GM12878 (cell line): Measurements from ENCODE around the gene LIN37. TPM values are rescaled to one million over a fixed set of nuclear protein-coding genes. Genes with fewer than 3 reads are reported as not detected.

ENCODE experiments used
- BCL11A ChIP-seq: IDR thresholded peaks from 2 replicates; pipeline ENCODE4 v1.6.1; 2011; ENCODE audit warnings: low read depth, low read length
- GATAD2B ChIP-seq: fragments of 450-650 bp; conservative IDR thresholded peaks from 2 replicates; pipeline ENCODE4 v1.6.1; 2017; ENCODE audit warnings: low read depth, mild to moderate bottlenecking, moderate library complexity
- RAD21 ChIP-seq: IDR thresholded peaks from 2 replicates; pipeline ENCODE4 v1.6.1; 2011; ENCODE audit warnings: mild to moderate bottlenecking, low read depth, low read length, moderate library complexity; ENCODE audit not compliant: insufficient read depth
- SMARCA5 ChIP-seq: fragments of 450-650 bp; IDR thresholded peaks from 2 replicates; pipeline ENCODE4 v1.6.1; 2017; ENCODE audit warnings: mild to moderate bottlenecking
- ZBTB11 ChIP-seq: fragments of 450-650 bp; formaldehyde crosslinking; IDR thresholded peaks from 2 replicates; pipeline ENCODE4 v1.5.0; 2022; ENCODE audit warnings: mild to moderate bottlenecking, missing genetic modification characterization
- ZNF274 ChIP-seq: IDR thresholded peaks from one replicate; pipeline ENCODE4 v1.8.0; 2011; ENCODE audit not compliant: insufficient read length, insufficient read depth
- polyA plus RNA-seq, 11 experiments: library from polyadenylated mRNA; depleted of rRNA in 4 of 11; unstranded in 6 of 11; stranded (reverse) in 5 of 11; fragments of >200 nt; fragmentation: Nextera tagmentation in 4 of 11; fragmentation: Illumina TruSeq in 1 of 11; extraction: Ambion mirVana in 4 of 11; extraction: Trizol in 1 of 11; gene quantifications; 1 replicate in 1 of 11; 2 replicates in 10 of 11; pipeline versions ENCODE4 v1.2.1 to v1.2.3, GENCODE V29; 2011 to 2016; ENCODE audit warnings: inconsistent platforms in 2 of 11, missing spikeins in 2 of 11, low read depth in 1 of 11
- total RNA-seq, 4 experiments: library from RNA; depleted of rRNA in 3 of 4; stranded (reverse); fragments of >200 nt in 3 of 4; fragmentation: Illumina TruSeq in 1 of 4; extraction: Trizol in 1 of 4; gene quantifications; 2 replicates each; pipeline versions ENCODE4 v1.2.1 to v1.2.3, GENCODE V29; 2013 to 2021

Gene LIN37
- total and polyA plus RNA-seq, 10 of the 15 experiments (the other 5 are each of a cell fraction or from before 2014, with no cell fraction given), result 0.69 to 11.9 (median 7.6) TPM

- TF ChIP-seq ZBTB11 (CRISPR knock-in tag), result no peak
- no peak for TF ChIP-seq BCL11A
- no peak for TF ChIP-seq ZNF274
- no peak for TF ChIP-seq GATAD2B
- TF ChIP-seq SMARCA5, result no peak
- TF ChIP-seq RAD21, result no peak
Observed at GRCh38 chr19:35801828-35802227, 53.5 kb downstream of the LIN37 start (continued).

Other genes with a start within 250 kb of the LIN37 start
Only the 7 nearest of the 28 such genes appear.
- 5.3 and 7.8 TPM in 2 replicates for gene KMT2B, start 30.6 kb upstream of the LIN37 start, total RNA-seq (2014; rRNA removed)
- gene KMT2B, start 30.6 kb upstream of the LIN37 start, total RNA-seq (2014; rRNA removed; fragmentation: Illumina TruSeq; extraction: Trizol), result 3.8 and 3.9 TPM in 2 replicates
- gene KMT2B, start 30.6 kb upstream of the LIN37 start, total RNA-seq (2021), result 35.3 and 35.6 TPM in 2 replicates
- gene KMT2B, start 30.6 kb upstream of the LIN37 start, polyA plus RNA-seq (2011; rRNA removed), result 6.8 and 14.9 TPM in 2 replicates
- gene KMT2B, start 30.6 kb upstream of the LIN37 start, polyA plus RNA-seq (2014; fragmentation: Illumina TruSeq; extraction: Trizol), result 7.6 and 14.7 TPM in 2 replicates
- gene KMT2B, start 30.6 kb upstream of the LIN37 start, polyA plus RNA-seq (2014; fragmentation: Nextera tagmentation; extraction: Ambion mirVana), result under 1 TPM; 0.71 to 0.91 TPM
- gene KMT2B, start 30.6 kb upstream of the LIN37 start, polyA plus RNA-seq (2014; rRNA removed), result 21.9 and 23.0 TPM in 2 replicates
- gene KMT2B, start 30.6 kb upstream of the LIN37 start, polyA plus RNA-seq (2016; fragmentation: Nextera tagmentation; extraction: Ambion mirVana), result 1 to 10 TPM; 4.0 to 4.1 TPM
- 27.2 and 28.7 TPM in 2 replicates for gene IGFLR1, start 6.1 kb upstream of the LIN37 start, total RNA-seq (2014; rRNA removed)
- gene IGFLR1, start 6.1 kb upstream of the LIN37 start, total RNA-seq (2014; rRNA removed; fragmentation: Illumina TruSeq; extraction: Trizol), result 8.3 and 9.1 TPM in 2 replicates
- gene IGFLR1, start 6.1 kb upstream of the LIN37 start, total RNA-seq (2021), result 35.3 and 41.7 TPM in 2 replicates
- 10.1 and 22.4 TPM in 2 replicates for gene IGFLR1, start 6.1 kb upstream of the LIN37 start, polyA plus RNA-seq (2011; rRNA removed)
- 5.9 and 8.7 TPM in 2 replicates for gene IGFLR1, start 6.1 kb upstream of the LIN37 start, polyA plus RNA-seq (2014; fragmentation: Illumina TruSeq; extraction: Trizol)
- 10 to 100 TPM in 1 of 2 experiments, 1 to 10 TPM in 1; 2.5 to 11.9 TPM for gene IGFLR1, start 6.1 kb upstream of the LIN37 start, polyA plus RNA-seq (2014; fragmentation: Nextera tagmentation; extraction: Ambion mirVana)
- 39.9 and 47.9 TPM in 2 replicates for gene IGFLR1, start 6.1 kb upstream of the LIN37 start, polyA plus RNA-seq (2014; rRNA removed)
- gene IGFLR1, start 6.1 kb upstream of the LIN37 start, polyA plus RNA-seq (2016; fragmentation: Nextera tagmentation; extraction: Ambion mirVana), result 10 to 100 TPM; 36.4 to 36.8 TPM
- gene U2AF1L4, start 3.2 kb upstream of the LIN37 start, total RNA-seq (2014; rRNA removed), result 9.4 and 14.0 TPM in 2 replicates
- 7.9 and 9.3 TPM in 2 replicates for gene U2AF1L4, start 3.2 kb upstream of the LIN37 start, total RNA-seq (2014; rRNA removed; fragmentation: Illumina TruSeq; extraction: Trizol)
- 13.0 and 16.4 TPM in 2 replicates for gene U2AF1L4, start 3.2 kb upstream of the LIN37 start, total RNA-seq (2021)
- gene U2AF1L4, start 3.2 kb upstream of the LIN37 start, polyA plus RNA-seq (2011; rRNA removed), result 11.8 and 16.2 TPM in 2 replicates
- 9.6 and 13.4 TPM in 2 replicates for gene U2AF1L4, start 3.2 kb upstream of the LIN37 start, polyA plus RNA-seq (2014; fragmentation: Illumina TruSeq; extraction: Trizol)
- 10 to 100 TPM in 1 of 2 experiments, 1 to 10 TPM in 1; 9.6 to 13.7 TPM for gene U2AF1L4, start 3.2 kb upstream of the LIN37 start, polyA plus RNA-seq (2014; fragmentation: Nextera tagmentation; extraction: Ambion mirVana)
- gene U2AF1L4, start 3.2 kb upstream of the LIN37 start, polyA plus RNA-seq (2014; rRNA removed), result 21.6 and 22.1 TPM in 2 replicates
- 10 to 100 TPM; 17.1 to 17.4 TPM for gene U2AF1L4, start 3.2 kb upstream of the LIN37 start, polyA plus RNA-seq (2016; fragmentation: Nextera tagmentation; extraction: Ambion mirVana)
- gene PSENEN, start 2.9 kb upstream of the LIN37 start, total RNA-seq (2014; rRNA removed), result 37.8 and 39.4 TPM in 2 replicates
- 34.3 and 34.7 TPM in 2 replicates for gene PSENEN, start 2.9 kb upstream of the LIN37 start, total RNA-seq (2014; rRNA removed; fragmentation: Illumina TruSeq; extraction: Trizol)
- gene PSENEN, start 2.9 kb upstream of the LIN37 start, total RNA-seq (2021), result 35.6 and 42.9 TPM in 2 replicates
- 10.5 and 14.4 TPM in 2 replicates for gene PSENEN, start 2.9 kb upstream of the LIN37 start, polyA plus RNA-seq (2011; rRNA removed)
- gene PSENEN, start 2.9 kb upstream of the LIN37 start, polyA plus RNA-seq (2014; fragmentation: Illumina TruSeq; extraction: Trizol), result 29.9 and 35.1 TPM in 2 replicates
- gene PSENEN, start 2.9 kb upstream of the LIN37 start, polyA plus RNA-seq (2014; fragmentation: Nextera tagmentation; extraction: Ambion mirVana), result 100 to 1,000 TPM; 143 to 178 TPM
- 32.3 and 44.0 TPM in 2 replicates for gene PSENEN, start 2.9 kb upstream of the LIN37 start, polyA plus RNA-seq (2014; rRNA removed)
- gene PSENEN, start 2.9 kb upstream of the LIN37 start, polyA plus RNA-seq (2016; fragmentation: Nextera tagmentation; extraction: Ambion mirVana), result 10 to 100 TPM; 62.6 to 66.7 TPM
- gene HSPB6, start 8.5 kb downstream of the LIN37 start, total RNA-seq (2014; rRNA removed), result not detected in 2 replicates
- gene HSPB6, start 8.5 kb downstream of the LIN37 start, total RNA-seq (2014; rRNA removed; fragmentation: Illumina TruSeq; extraction: Trizol), result not detected in 2 replicates
- gene HSPB6, start 8.5 kb downstream of the LIN37 start, total RNA-seq (2021), result 0.51 and 1.6 TPM in 2 replicates
- 0.12 and 0.20 TPM in 2 replicates for gene HSPB6, start 8.5 kb downstream of the LIN37 start, polyA plus RNA-seq (2011; rRNA removed)
- 0.13 and 0.16 TPM in 2 replicates for gene HSPB6, start 8.5 kb downstream of the LIN37 start, polyA plus RNA-seq (2014; fragmentation: Illumina TruSeq; extraction: Trizol)
- not detected for gene HSPB6, start 8.5 kb downstream of the LIN37 start, polyA plus RNA-seq (2014; fragmentation: Nextera tagmentation; extraction: Ambion mirVana)
- 0.09 TPM in 1 of 2 replicates, not detected in the other for gene HSPB6, start 8.5 kb downstream of the LIN37 start, polyA plus RNA-seq (2014; rRNA removed)
- gene HSPB6, start 8.5 kb downstream of the LIN37 start, polyA plus RNA-seq (2016; fragmentation: Nextera tagmentation; extraction: Ambion mirVana), result under 1 TPM; 0.52 TPM
- 3.7 and 5.9 TPM in 2 replicates for gene PROSER3, start 9.6 kb downstream of the LIN37 start, total RNA-seq (2014; rRNA removed)
- 4.8 and 5.2 TPM in 2 replicates for gene PROSER3, start 9.6 kb downstream of the LIN37 start, total RNA-seq (2014; rRNA removed; fragmentation: Illumina TruSeq; extraction: Trizol)
- 24.0 and 25.1 TPM in 2 replicates for gene PROSER3, start 9.6 kb downstream of the LIN37 start, total RNA-seq (2021)
- gene PROSER3, start 9.6 kb downstream of the LIN37 start, polyA plus RNA-seq (2011; rRNA removed), result 4.1 and 5.3 TPM in 2 replicates
- gene PROSER3, start 9.6 kb downstream of the LIN37 start, polyA plus RNA-seq (2014; fragmentation: Illumina TruSeq; extraction: Trizol), result 12.3 and 17.2 TPM in 2 replicates
- under 1 TPM; 0.85 to 0.86 TPM for gene PROSER3, start 9.6 kb downstream of the LIN37 start, polyA plus RNA-seq (2014; fragmentation: Nextera tagmentation; extraction: Ambion mirVana)
- gene PROSER3, start 9.6 kb downstream of the LIN37 start, polyA plus RNA-seq (2014; rRNA removed), result 14.0 and 15.6 TPM in 2 replicates
- 10 to 100 TPM; 14.2 to 14.6 TPM for gene PROSER3, start 9.6 kb downstream of the LIN37 start, polyA plus RNA-seq (2016; fragmentation: Nextera tagmentation; extraction: Ambion mirVana)
- 2.1 and 2.9 TPM in 2 replicates for gene ARHGAP33, start 27.0 kb downstream of the LIN37 start, total RNA-seq (2014; rRNA removed)
- 0.55 and 0.76 TPM in 2 replicates for gene ARHGAP33, start 27.0 kb downstream of the LIN37 start, total RNA-seq (2014; rRNA removed; fragmentation: Illumina TruSeq; extraction: Trizol)
- gene ARHGAP33, start 27.0 kb downstream of the LIN37 start, total RNA-seq (2021), result 19.3 and 22.3 TPM in 2 replicates
- 1.2 and 1.8 TPM in 2 replicates for gene ARHGAP33, start 27.0 kb downstream of the LIN37 start, polyA plus RNA-seq (2011; rRNA removed)
- 1.3 and 3.2 TPM in 2 replicates for gene ARHGAP33, start 27.0 kb downstream of the LIN37 start, polyA plus RNA-seq (2014; fragmentation: Illumina TruSeq; extraction: Trizol)
- gene ARHGAP33, start 27.0 kb downstream of the LIN37 start, polyA plus RNA-seq (2014; fragmentation: Nextera tagmentation; extraction: Ambion mirVana), result under 1 TPM in 1 of 2 experiments, not detected in 1; 0.05 TPM
- 20.0 and 22.9 TPM in 2 replicates for gene ARHGAP33, start 27.0 kb downstream of the LIN37 start, polyA plus RNA-seq (2014; rRNA removed)
- 1 to 10 TPM; 2.3 to 2.6 TPM for gene ARHGAP33, start 27.0 kb downstream of the LIN37 start, polyA plus RNA-seq (2016; fragmentation: Nextera tagmentation; extraction: Ambion mirVana)